ENCODE measurements around the gene SHMT2. TPM values are rescaled to one million over a fixed set of nuclear protein-coding genes. Genes with fewer than 3 reads are reported as not detected.

Gene SHMT2
- total RNA-seq, 1 experiment from 2014 or later, result 210 TPM

DNA sequence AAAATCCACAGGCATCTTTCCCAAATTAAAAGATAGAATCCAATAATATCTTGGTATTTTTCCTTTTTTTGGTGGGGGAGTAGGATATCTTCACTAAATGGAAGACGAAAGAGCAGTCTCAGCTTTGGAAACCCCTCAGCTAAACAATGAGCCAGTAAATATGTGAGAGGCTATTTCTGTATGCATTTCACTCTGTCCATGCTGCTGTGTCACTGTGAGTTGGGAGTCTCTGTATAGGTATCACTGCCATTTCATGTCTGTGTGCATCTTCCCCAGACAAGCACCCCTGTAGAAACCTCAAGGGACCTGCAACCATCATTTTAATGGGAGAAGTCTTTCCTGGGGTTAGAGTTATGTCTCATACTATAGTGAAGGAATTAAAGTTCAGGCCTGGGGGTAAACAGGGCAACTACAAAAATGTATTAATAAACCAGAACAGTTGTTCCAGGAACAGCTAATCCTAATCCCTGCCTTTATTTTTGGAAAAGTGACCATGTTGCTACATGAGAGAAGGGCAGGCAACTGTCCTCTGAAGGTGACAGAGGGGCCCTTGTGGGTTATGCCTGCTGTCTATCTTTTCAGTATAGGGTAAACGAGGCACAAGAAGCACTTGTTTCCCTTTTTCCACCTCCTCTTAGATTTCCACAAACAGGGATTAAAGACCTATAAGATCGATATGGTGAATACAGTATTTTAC lies 32.8 kb downstream of the SHMT2 start:
- BruUV-seq (replicated peaks), result no TSS peak
- Histone ChIP-seq H2AFZ (ENCODE audit: low read length) (no peak overlapping the region), H3K4me3 (ENCODE audit: low read length) (no peak overlapping the region), H3K9ac (ENCODE audit: low read length) (no peak overlapping the region), H3K36me3 (ENCODE audit: low read depth, low read length) (0 out of 2 replicates have a peak, but pooled peaks cover 6% of the 10 kb centered on the region), H3K79me2 (ENCODE audit: low read length) (no peaks in the 10 kb centered on the region), H4K20me1 (ENCODE audit: low read length) (no peaks in the 10 kb centered on the region), H3K4me1 (ENCODE audit: insufficient read depth, low read length) (no peaks in the 10 kb centered on the region), H3K9me2 (replicated peaks; ENCODE audit: low read length) (no peaks in the 10 kb centered on the region), H3K27me3 (ENCODE audit: low read length) (no peaks in the 10 kb centered on the region), H3F3A (ENCODE audit: low read length, unreplicated experiment) (no peaks in the 10 kb centered on the region), H3K9me3 (ENCODE audit: low read length) (no peaks in the 10 kb centered on the region), H3K27ac (ENCODE audit: low read length) (no peak overlapping the region), H3K4me2 (ENCODE audit: low read length) (no peak overlapping the region)
- intact Hi-C loops (cut with micrococcal nuclease), result no loop called here
- TF ChIP-seq EZH2phosphoT487 (IDR thresholded peaks at IDR 0.05; ENCODE audit: borderline replicate concordance, low read length), result no peak
- DNase-seq (no peak), ATAC-seq (no peak)
- CTCF ChIA-PET, result no interaction called here
- POLR2A ChIA-PET (ENCODE audit: unreplicated experiment), result no interaction called here

DNA sequence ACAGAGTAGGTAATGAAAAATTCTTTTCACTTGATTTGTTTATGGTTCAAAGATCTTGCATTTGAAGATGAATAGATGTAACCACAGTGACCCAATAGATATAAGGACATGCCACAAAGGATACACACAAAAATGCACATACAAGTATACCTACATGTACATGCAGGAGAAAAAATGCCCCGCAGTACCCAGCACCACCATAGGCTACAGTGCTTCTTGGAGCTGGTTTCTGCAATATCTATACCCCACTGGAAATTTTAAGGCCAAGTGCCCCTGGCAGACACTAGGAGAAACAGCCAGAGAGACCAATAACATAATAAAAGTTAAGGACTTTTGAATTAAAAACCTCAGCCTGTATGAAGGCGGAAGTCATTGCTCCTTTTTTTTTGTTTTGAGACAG lies 33.6 kb downstream of the SHMT2 start:
- ATAC-seq (no peak), DNase-seq (no peak)
- Histone ChIP-seq H3K27ac (ENCODE audit: low read length) (no peak overlapping the region), H4K20me1 (ENCODE audit: low read length) (no peaks in the 10 kb centered on the region), H3K27me3 (ENCODE audit: low read length) (no peaks in the 10 kb centered on the region), H2AFZ (ENCODE audit: low read length) (no peak overlapping the region), H3K4me2 (ENCODE audit: low read length) (no peak overlapping the region), H3F3A (ENCODE audit: low read length, unreplicated experiment) (no peaks in the 10 kb centered on the region), H3K9ac (ENCODE audit: low read length) (no peak overlapping the region), H3K4me3 (ENCODE audit: low read length) (no peak overlapping the region), H3K36me3 (ENCODE audit: low read depth, low read length) (0 out of 2 replicates have a peak, but pooled peaks cover 6% of the 10 kb centered on the region), H3K9me2 (replicated peaks; ENCODE audit: low read length) (no peaks in the 10 kb centered on the region), H3K9me3 (ENCODE audit: low read length) (no peaks in the 10 kb centered on the region), H3K79me2 (ENCODE audit: low read length) (no peaks in the 10 kb centered on the region), H3K4me1 (ENCODE audit: insufficient read depth, low read length) (no peaks in the 10 kb centered on the region)
- ChIA-PET CTCF (no interaction called here), POLR2A (ENCODE audit: unreplicated experiment) (no interaction called here)
- TF ChIP-seq, protein P1, sequence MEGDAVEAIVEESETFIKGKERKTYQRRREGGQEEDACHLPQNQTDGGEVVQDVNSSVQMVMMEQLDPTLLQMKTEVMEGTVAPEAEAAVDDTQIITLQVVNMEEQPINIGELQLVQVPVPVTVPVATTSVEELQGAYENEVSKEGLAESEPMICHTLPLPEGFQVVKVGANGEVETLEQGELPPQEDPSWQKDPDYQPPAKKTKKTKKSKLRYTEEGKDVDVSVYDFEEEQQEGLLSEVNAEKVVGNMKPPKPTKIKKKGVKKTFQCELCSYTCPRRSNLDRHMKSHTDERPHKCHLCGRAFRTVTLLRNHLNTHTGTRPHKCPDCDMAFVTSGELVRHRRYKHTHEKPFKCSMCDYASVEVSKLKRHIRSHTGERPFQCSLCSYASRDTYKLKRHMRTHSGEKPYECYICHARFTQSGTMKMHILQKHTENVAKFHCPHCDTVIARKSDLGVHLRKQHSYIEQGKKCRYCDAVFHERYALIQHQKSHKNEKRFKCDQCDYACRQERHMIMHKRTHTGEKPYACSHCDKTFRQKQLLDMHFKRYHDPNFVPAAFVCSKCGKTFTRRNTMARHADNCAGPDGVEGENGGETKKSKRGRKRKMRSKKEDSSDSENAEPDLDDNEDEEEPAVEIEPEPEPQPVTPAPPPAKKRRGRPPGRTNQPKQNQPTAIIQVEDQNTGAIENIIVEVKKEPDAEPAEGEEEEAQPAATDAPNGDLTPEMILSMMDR (conservative IDR thresholded peaks at IDR 0.05; ENCODE audit: low read depth, low read length), result no peak
- no peak for TF ChIP-seq EZH2phosphoT487 (IDR thresholded peaks at IDR 0.05; ENCODE audit: borderline replicate concordance, low read length)
- intact Hi-C loops (cut with micrococcal nuclease), result loop anchor here (1.0 kb wide), 1 partner anchor 190 kb away; no protein-coding TSS in a partner anchor
- BruUV-seq (replicated peaks), result no TSS peak

DNA sequence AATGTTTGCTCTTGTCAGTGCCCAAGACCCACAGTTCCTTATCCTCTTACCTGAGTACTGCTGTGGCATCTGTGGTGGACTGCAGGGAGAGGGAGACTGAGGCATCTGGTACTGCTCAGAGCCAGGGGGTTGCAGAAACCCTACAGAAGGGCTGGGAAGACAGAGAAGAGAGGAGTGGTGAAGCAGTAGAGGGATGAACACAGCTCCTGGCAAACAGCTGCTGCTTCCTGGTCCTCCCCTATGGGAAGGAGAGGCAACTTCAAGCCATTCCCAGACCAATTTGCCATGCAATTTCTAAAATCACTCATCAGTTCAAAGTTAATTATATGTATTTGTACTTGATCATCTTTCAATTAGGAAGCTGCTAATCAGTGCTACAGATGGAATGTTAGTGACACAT lies 37.2 kb downstream of the SHMT2 start:
- TF ChIP-seq EZH2phosphoT487 (IDR thresholded peaks at IDR 0.05; ENCODE audit: borderline replicate concordance, low read length), result no peak
- BruUV-seq (replicated peaks), result no TSS peak
- Histone ChIP-seq H3K27ac (ENCODE audit: low read length) (no peak overlapping the region), H3K4me1 (ENCODE audit: insufficient read depth, low read length) (no peaks in the 10 kb centered on the region), H3K79me2 (ENCODE audit: low read length) (no peaks in the 10 kb centered on the region), H3K9ac (ENCODE audit: low read length) (no peak overlapping the region), H3K9me3 (ENCODE audit: low read length) (no peaks in the 10 kb centered on the region), H3K9me2 (replicated peaks; ENCODE audit: low read length) (no peaks in the 10 kb centered on the region), H4K20me1 (ENCODE audit: low read length) (no peaks in the 10 kb centered on the region), H3K36me3 (ENCODE audit: low read depth, low read length) (peaks cover 10% of the 10 kb centered on the region; the same call in 1 of the 2 replicates), H3K4me3 (ENCODE audit: low read length) (no peak overlapping the region), H3K4me2 (ENCODE audit: low read length) (no peak overlapping the region), H3F3A (ENCODE audit: low read length, unreplicated experiment) (no peaks in the 10 kb centered on the region), H2AFZ (ENCODE audit: low read length) (no peak overlapping the region), H3K27me3 (ENCODE audit: low read length) (no peaks in the 10 kb centered on the region)
- DNase-seq (no peak), ATAC-seq (no peak)
- CTCF ChIA-PET, result no interaction called here
- intact Hi-C loops (cut with micrococcal nuclease), result no loop called here
- POLR2A ChIA-PET (ENCODE audit: unreplicated experiment), result no interaction called here

DNA sequence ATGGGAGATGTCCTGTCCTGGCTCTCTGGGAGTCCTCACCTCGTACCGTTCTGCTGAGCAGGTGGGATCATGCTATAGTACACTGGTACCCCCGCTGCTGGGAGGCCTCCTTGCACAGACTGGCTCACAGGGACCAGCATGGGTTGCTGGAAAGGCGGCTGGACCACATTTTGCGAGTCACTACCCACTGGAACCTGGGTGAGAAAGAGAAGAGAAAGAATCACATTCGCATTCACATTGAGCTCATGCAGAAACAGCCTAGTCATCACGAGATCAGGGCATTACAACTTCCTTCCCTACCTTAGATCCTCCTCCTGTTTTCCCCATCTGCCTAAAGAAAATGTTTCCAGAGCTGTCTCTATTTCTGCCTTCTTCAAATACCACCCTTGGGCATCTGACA lies 38.8 kb downstream of the SHMT2 start:
- no peaks in the 10 kb centered on the region for H4K20me1 ChIP-seq (ENCODE audit: low read length)
- no peaks in the 10 kb centered on the region for H3K9me3 ChIP-seq (ENCODE audit: low read length)
- no peak overlapping the region for H3K4me2 ChIP-seq (ENCODE audit: low read length)
- no peaks in the 10 kb centered on the region for H3K4me1 ChIP-seq (ENCODE audit: insufficient read depth, low read length)
- ATAC-seq (no peak), DNase-seq (peak; percentile 15)
- H3K27ac ChIP-seq (ENCODE audit: low read length), result no peak overlapping the region; the same call in 1 of the 2 replicates
- H3K27me3 ChIP-seq (ENCODE audit: low read length), result no peaks in the 10 kb centered on the region
- H3K9me2 ChIP-seq (replicated peaks; ENCODE audit: low read length), result no peaks in the 10 kb centered on the region
- H3K79me2 ChIP-seq (ENCODE audit: low read length), result no peaks in the 10 kb centered on the region
- intact Hi-C loops (cut with micrococcal nuclease), result no loop called here
- no peaks in the 10 kb centered on the region for H3F3A ChIP-seq (ENCODE audit: low read length, unreplicated experiment)
- CTCF ChIA-PET, result no interaction called here
- H3K9ac ChIP-seq (ENCODE audit: low read length), result no peak overlapping the region
- no peak overlapping the region for H2AFZ ChIP-seq (ENCODE audit: low read length)
- TF ChIP-seq EZH2 (IDR thresholded peaks at IDR 0.05; ENCODE audit: low read length, unreplicated experiment) (no peak), EZH2phosphoT487 (IDR thresholded peaks at IDR 0.05; ENCODE audit: borderline replicate concordance, low read length) (no peak)
- TF ChIP-seq, protein P1 (conservative IDR thresholded peaks at IDR 0.05; ENCODE audit: low read depth, low read length), result no peak
- H3K36me3 ChIP-seq (ENCODE audit: low read depth, low read length), result peaks cover 10% of the 10 kb centered on the region; the same call in 1 of the 2 replicates
- no TSS peak for BruUV-seq (replicated peaks)
- no peak overlapping the region for H3K4me3 ChIP-seq (ENCODE audit: low read length)
- POLR2A ChIA-PET (ENCODE audit: unreplicated experiment), result no interaction called here
